Measurements from ENCODE around the gene SDR42E1. TPM values are rescaled to one million over a fixed set of nuclear protein-coding genes. Genes with fewer than 3 reads are reported as not detected.

The SDR42E1 gene
- total and polyA plus RNA-seq, 2 donors (not counting 3 experiments of a cell fraction or from before 2014, with no cell fraction given), result 0.08 TPM; not detected in 1

- TF ChIP-seq EZH2 (IDR thresholded peaks at IDR 0.05; ENCODE audit: borderline replicate concordance, low read depth, low read length, severe bottlenecking) (no peak), FOS (IDR thresholded peaks at IDR 0.05; ENCODE audit: borderline replicate concordance, insufficient read depth, low read length) (no peak), POLR2AphosphoS5 (IDR thresholded peaks at IDR 0.05; ENCODE audit: insufficient read depth, low read depth, low read length) (no peak), GATA2 (IDR thresholded peaks at IDR 0.05; ENCODE audit: insufficient read depth, insufficient read length, low read depth, low read length) (no peak), MAX (IDR thresholded peaks at IDR 0.05; ENCODE audit: insufficient read depth, insufficient read length) (no peak), POLR2A (IDR thresholded peaks at IDR 0.05; ENCODE audit: low read depth, low read length) (no peak), CTCF (IDR thresholded peaks at IDR 0.05; ENCODE audit: extremely low read depth in 1 of 2, insufficient read depth in 1 of 2, low read depth in 1 of 2, low read length in 2 of 2) (no peak), JUN (IDR thresholded peaks at IDR 0.05; ENCODE audit: borderline replicate concordance, insufficient read depth, insufficient read length, low read depth) (no peak), MYC (IDR thresholded peaks at IDR 0.05; ENCODE audit: low read depth, low read length) (no peak)
- H2AFZ ChIP-seq (ENCODE audit: low read depth, low read length), result no peak overlapping the region
- no peaks in the 10 kb centered on the region for H3K4me1 ChIP-seq (ENCODE audit: control insufficient read depth, extremely low read depth, insufficient read depth, low read length)
- BruUV-seq (replicated peaks), result no TSS peak
- DNase-seq (ENCODE audit: low read depth, low spot score), result no peak
- no peak overlapping the region for H3K4me3 ChIP-seq (replicated peaks in 1 of 3; ENCODE audit: insufficient read depth in 1 of 3, low read depth in 1 of 3, low read length in 3 of 3)
- no peaks in the 10 kb centered on the region for H3K9me3 ChIP-seq (replicated peaks; ENCODE audit: control insufficient read depth, insufficient read depth, low read length)
- no peaks in the 10 kb centered on the region for H4K20me1 ChIP-seq (replicated peaks; ENCODE audit: control insufficient read depth, extremely low read depth, insufficient read depth, low read length)
- H3K27me3 ChIP-seq (ENCODE audit: control insufficient read depth in 2 of 2, insufficient read depth in 2 of 2, low read length in 2 of 2), result peaks cover 0 to 2% of the 10 kb centered on the region in 2 experiments
- no peak for FAIRE-seq
- ChIA-PET CTCF (no interaction called here), POLR2A (no interaction called here)
- no peaks in the 10 kb centered on the region for H3K79me2 ChIP-seq (ENCODE audit: control insufficient read depth, insufficient read depth, low read length)
- dilution Hi-C loops (cut with MboI; ENCODE audit: extremely low pct_ligation_motif_present, low sequenced_read_pairs) (no loop called here), intact Hi-C loops (cut with micrococcal nuclease) (no loop called here)
- no peak overlapping the region for H3K27ac ChIP-seq (ENCODE audit: insufficient read depth, low read depth, low read length)
- no peak overlapping the region for H3K4me2 ChIP-seq (ENCODE audit: insufficient read depth, low read length)
- H3K9me1 ChIP-seq (replicated peaks; ENCODE audit: control insufficient read depth, extremely low read depth, insufficient read depth, low read length), result no peaks in the 10 kb centered on the region
- no peak overlapping the region for H3K9ac ChIP-seq (replicated peaks; ENCODE audit: extremely low read depth, insufficient read depth, low read length)
- no peaks in the 10 kb centered on the region for H3K36me3 ChIP-seq (ENCODE audit: control insufficient read depth in 2 of 2, extremely low read depth in 1 of 2, insufficient read depth in 2 of 2, low read length in 2 of 2)
Observed at GRCh38 chr16:81964808-81965207, 46.5 kb downstream of the SDR42E1 start.
